ENCODE results near the gene CFAP210. TPM values are rescaled to one million over a fixed set of nuclear protein-coding genes. Genes with fewer than 3 reads are reported as not detected.

CFAP210 gene
- total and polyA plus RNA-seq, 2 donors (not counting 1 experiment from before 2014, with no cell fraction given): not detected

DNA sequence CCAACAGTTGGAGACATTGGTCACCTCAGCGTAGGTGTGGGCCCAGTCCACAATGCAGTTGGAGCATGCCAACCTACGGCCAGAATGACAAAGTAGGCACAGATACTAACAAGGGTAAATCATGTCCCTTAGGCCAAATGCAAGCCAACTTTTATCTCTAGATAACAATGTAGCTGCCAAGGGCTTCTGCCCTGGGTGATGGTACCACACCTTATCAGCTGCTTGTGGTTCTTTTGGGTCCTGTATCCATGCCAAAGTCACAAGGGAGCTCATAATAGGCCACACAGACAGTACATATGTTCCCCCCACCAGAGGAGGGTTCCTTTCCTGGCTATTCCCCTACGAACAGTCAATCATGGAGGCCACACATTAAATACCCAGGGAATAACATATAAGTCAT, 19.1 kb upstream of the CFAP210 start:
- H3K9ac ChIP-seq (ENCODE audit: insufficient read depth, low read length): no peak overlapping the region
- peaks cover 15% of the 10 kb centered on the region for H3K4me1 ChIP-seq (ENCODE audit: control insufficient read depth, extremely low read depth, insufficient read depth, low read length)
- no peaks in the 10 kb centered on the region for H3K79me2 ChIP-seq (ENCODE audit: control insufficient read depth, insufficient read depth, low read length)
- H3K4me3 ChIP-seq (replicated peaks in 1 of 4; ENCODE audit: control extremely low read depth in 1 of 4, insufficient read depth in 1 of 4, low read depth in 3 of 4, low read length in 4 of 4): no peak overlapping the region
- TF ChIP-seq, protein P1, sequence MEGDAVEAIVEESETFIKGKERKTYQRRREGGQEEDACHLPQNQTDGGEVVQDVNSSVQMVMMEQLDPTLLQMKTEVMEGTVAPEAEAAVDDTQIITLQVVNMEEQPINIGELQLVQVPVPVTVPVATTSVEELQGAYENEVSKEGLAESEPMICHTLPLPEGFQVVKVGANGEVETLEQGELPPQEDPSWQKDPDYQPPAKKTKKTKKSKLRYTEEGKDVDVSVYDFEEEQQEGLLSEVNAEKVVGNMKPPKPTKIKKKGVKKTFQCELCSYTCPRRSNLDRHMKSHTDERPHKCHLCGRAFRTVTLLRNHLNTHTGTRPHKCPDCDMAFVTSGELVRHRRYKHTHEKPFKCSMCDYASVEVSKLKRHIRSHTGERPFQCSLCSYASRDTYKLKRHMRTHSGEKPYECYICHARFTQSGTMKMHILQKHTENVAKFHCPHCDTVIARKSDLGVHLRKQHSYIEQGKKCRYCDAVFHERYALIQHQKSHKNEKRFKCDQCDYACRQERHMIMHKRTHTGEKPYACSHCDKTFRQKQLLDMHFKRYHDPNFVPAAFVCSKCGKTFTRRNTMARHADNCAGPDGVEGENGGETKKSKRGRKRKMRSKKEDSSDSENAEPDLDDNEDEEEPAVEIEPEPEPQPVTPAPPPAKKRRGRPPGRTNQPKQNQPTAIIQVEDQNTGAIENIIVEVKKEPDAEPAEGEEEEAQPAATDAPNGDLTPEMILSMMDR (conservative IDR thresholded peaks at IDR 0.05 in 1 of 2, IDR thresholded peaks at IDR 0.05 in 1 of 2; ENCODE audit: low read depth in 1 of 2, low read length in 2 of 2): no peak
- no peak overlapping the region for H2AFZ ChIP-seq (ENCODE audit: low read length)
- H3K27ac ChIP-seq (ENCODE audit: insufficient read depth, low read length): no peak overlapping the region
- H3K4me2 ChIP-seq (ENCODE audit: extremely low read depth, insufficient read depth, low read length): no peak overlapping the region
- no peaks in the 10 kb centered on the region for H3K36me3 ChIP-seq (ENCODE audit: control insufficient read depth, insufficient read depth, low read length)
- no peak for DNase-seq (ENCODE audit: low read depth in 2 of 2)
- H3K27me3 ChIP-seq (ENCODE audit: control insufficient read depth, insufficient read depth, low read length): no peaks in the 10 kb centered on the region
- no peaks in the 10 kb centered on the region for H4K20me1 ChIP-seq (ENCODE audit: control insufficient read depth, extremely low read depth, insufficient read depth, low read length)
- H3K9me3 ChIP-seq (ENCODE audit: control insufficient read depth, insufficient read depth, low read depth, low read length): no peaks in the 10 kb centered on the region

DNA sequence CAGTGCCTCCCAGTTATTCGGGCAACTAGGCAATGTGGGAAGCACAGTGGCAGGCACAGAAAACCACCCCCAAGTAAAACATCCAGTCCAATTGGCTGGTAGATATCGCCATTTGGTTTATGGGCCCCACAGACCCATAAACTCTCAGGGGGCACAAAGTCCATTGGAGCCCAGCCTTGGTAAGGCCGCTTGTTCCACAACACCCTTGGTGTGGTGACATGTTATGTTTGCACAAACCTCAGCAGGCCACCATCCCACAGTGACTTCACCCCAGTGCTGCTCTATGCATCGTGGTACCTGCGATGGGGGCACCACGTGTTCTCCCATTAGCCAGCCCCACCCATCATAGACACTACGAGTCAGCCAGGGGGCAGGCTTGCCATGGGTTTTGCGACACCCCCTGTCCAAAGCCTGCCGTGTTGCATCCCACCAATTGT, 18.6 kb upstream of the CFAP210 start:
- Histone ChIP-seq H3K79me2 (ENCODE audit: control insufficient read depth, insufficient read depth, low read length) (no peaks in the 10 kb centered on the region), H3K9me3 (ENCODE audit: control insufficient read depth, insufficient read depth, low read depth, low read length) (no peaks in the 10 kb centered on the region), H3K4me2 (ENCODE audit: extremely low read depth, insufficient read depth, low read length) (no peak overlapping the region), H3K4me3 (replicated peaks in 1 of 4; ENCODE audit: control extremely low read depth in 1 of 4, insufficient read depth in 1 of 4, low read depth in 3 of 4, low read length in 4 of 4) (no peak overlapping the region), H3K27me3 (ENCODE audit: control insufficient read depth, insufficient read depth, low read length) (no peaks in the 10 kb centered on the region), H3K36me3 (ENCODE audit: control insufficient read depth, insufficient read depth, low read length) (no peaks in the 10 kb centered on the region), H3K4me1 (ENCODE audit: control insufficient read depth, extremely low read depth, insufficient read depth, low read length) (peaks cover 15% of the 10 kb centered on the region), H3K9ac (ENCODE audit: insufficient read depth, low read length) (no peak overlapping the region), H3K27ac (ENCODE audit: insufficient read depth, low read length) (no peak overlapping the region), H2AFZ (ENCODE audit: low read length) (no peak overlapping the region), H4K20me1 (ENCODE audit: control insufficient read depth, extremely low read depth, insufficient read depth, low read length) (no peaks in the 10 kb centered on the region)
- TF ChIP-seq, protein P1 (conservative IDR thresholded peaks at IDR 0.05 in 1 of 2, IDR thresholded peaks at IDR 0.05 in 1 of 2; ENCODE audit: low read depth in 1 of 2, low read length in 2 of 2): no peak
- TF ChIP-seq EZH2 (IDR thresholded peaks at IDR 0.05; ENCODE audit: low read length, missing control alignments): no peak
- no peak for DNase-seq (ENCODE audit: low read depth in 2 of 2)

DNA sequence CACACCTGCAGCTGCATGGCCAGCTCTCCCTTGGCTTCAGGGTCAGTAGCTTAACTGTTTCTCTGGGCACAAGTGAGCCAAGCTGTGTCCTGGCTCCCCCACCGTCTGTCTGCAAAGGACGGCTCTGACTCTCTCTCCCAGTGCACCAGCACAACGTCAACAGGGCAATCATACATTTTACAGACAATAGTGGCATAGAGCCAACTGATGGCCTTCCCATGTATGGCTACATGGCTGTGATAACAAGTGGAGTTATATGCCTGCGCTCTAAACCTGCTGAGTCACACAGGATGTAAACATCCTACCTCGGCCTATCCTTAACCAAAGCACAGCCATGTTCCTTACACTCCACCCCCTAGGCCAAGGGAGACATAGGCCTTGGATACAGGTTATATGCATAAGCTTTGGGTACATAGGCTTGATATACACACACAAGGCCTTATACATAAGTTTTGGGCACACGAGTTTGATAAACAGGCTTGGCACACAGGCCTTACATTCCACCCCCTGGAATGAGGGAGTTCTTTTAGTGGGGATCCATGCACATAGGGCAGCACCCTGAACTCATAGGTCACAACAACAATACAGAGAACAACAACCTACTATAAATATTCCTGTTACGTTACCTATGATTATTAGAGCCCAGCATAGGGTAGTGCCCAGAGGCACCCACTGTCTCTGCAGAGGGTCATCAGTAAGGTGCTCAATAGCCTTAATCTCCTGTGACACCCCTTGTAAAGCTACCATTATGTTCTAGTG, 17.7 kb upstream of the CFAP210 start:
- TF ChIP-seq, protein P1 (conservative IDR thresholded peaks at IDR 0.05 in 1 of 2, IDR thresholded peaks at IDR 0.05 in 1 of 2; ENCODE audit: low read depth in 1 of 2, low read length in 2 of 2): no peak
- no peak for TF ChIP-seq EZH2 (IDR thresholded peaks at IDR 0.05; ENCODE audit: low read length, missing control alignments)
- no peaks in the 10 kb centered on the region for H3K36me3 ChIP-seq (ENCODE audit: control insufficient read depth, insufficient read depth, low read length)
- H3K27me3 ChIP-seq (ENCODE audit: control insufficient read depth, insufficient read depth, low read length): no peaks in the 10 kb centered on the region
- H3K27ac ChIP-seq (ENCODE audit: insufficient read depth, low read length): no peak overlapping the region
- H3K9me3 ChIP-seq (ENCODE audit: control insufficient read depth, insufficient read depth, low read depth, low read length): no peaks in the 10 kb centered on the region
- no peaks in the 10 kb centered on the region for H3K79me2 ChIP-seq (ENCODE audit: control insufficient read depth, insufficient read depth, low read length)
- H3K4me1 ChIP-seq (ENCODE audit: control insufficient read depth, extremely low read depth, insufficient read depth, low read length): peaks cover 13% of the 10 kb centered on the region
- H3K9ac ChIP-seq (ENCODE audit: insufficient read depth, low read length): no peak overlapping the region
- H3K4me3 ChIP-seq (replicated peaks in 1 of 4; ENCODE audit: control extremely low read depth in 1 of 4, insufficient read depth in 1 of 4, low read depth in 3 of 4, low read length in 4 of 4): no peak overlapping the region
- H2AFZ ChIP-seq (ENCODE audit: low read length): no peak overlapping the region
- DNase-seq (ENCODE audit: low read depth in 2 of 2): no peak
- H3K4me2 ChIP-seq (ENCODE audit: extremely low read depth, insufficient read depth, low read length): no peak overlapping the region
- H4K20me1 ChIP-seq (ENCODE audit: control insufficient read depth, extremely low read depth, insufficient read depth, low read length): no peaks in the 10 kb centered on the region

Data from fibroblast of lung (primary cell).